Occipital lobe (tissue), 2 donors: ENCODE measurements around the gene GALNT8. TPM values are rescaled to one million over a fixed set of nuclear protein-coding genes. Genes with fewer than 3 reads are reported as not detected.
"Not testable (repeated sequence)": the region's sequence is repeated elsewhere in the genome, so short reads cannot be mapped to it uniquely, and the experiment has no call there.

Source experiments
- DNase-seq: peaks from one replicate; lab custom pipeline; 2025; lab: John Stamatoyannopoulos, UW
- total RNA-seq: library from RNA; depleted of rRNA; stranded (reverse); fragments of >200 nt; gene quantifications from one replicate; pipeline ENCODE4 v1.2.3, GENCODE V29; 2014

The GALNT8 gene
- total RNA-seq, 1 donor from 2014 or later = 43.5 TPM

DNA sequence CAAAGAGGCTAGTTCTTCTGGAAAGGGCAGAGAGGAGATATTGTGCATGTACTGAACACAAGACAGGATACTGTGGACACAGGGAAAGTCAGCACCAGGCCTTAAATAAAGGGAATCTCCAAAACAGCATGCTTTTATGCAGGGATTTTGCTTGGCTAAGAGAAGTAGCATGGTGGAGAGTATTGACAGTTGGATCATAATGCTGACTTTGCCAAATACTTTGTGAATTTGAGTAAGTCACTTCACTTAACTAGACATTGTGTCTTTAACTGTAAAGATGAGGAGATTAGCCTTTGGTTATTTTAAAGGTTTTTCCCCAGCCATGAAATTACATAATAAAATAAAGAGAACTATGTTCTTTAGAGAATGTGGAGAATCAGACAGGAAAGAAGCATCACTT lies 24.5 kb downstream of the GALNT8 start:
- DNase-seq = no peak

DNA sequence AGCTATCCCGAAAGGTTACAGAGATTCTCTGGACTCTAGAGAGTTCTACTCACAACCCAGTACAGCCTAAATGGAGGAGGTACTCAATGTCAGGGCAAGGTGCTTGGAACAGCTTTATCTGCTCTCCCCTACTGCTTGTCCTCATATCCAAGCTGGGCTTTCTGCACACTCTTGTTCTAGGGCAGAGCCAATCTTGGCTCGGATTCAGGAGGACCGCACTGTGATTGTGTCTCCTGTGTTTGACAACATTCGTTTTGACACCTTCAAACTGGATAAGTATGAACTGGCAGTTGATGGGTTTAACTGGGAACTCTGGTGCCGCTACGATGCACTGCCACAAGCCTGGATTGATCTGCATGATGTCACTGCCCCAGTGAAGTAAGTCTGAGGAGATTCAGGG lies 25.0 kb downstream of the GALNT8 start:
- DNase-seq = no peak

DNA sequence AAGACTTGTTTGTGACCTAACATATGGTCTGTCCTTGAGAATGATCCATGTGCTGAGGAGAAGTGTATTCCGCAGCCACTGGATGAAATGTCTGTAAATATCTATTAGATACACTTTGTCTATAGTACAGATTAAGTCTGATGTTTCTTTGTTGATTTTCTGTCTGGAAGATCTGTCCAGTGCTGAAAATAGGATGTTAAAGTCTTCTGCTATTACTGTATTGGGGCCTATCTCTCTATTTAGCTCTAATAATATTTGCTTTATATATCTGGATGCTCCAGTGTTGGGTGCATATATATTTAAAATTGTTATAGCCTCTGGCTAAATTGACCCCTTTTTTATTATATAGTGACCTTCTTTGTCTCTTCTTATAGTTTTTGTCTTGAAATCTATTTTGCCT lies 31.5 kb downstream of the GALNT8 start:
- not testable (repeated sequence) for DNase-seq

DNA sequence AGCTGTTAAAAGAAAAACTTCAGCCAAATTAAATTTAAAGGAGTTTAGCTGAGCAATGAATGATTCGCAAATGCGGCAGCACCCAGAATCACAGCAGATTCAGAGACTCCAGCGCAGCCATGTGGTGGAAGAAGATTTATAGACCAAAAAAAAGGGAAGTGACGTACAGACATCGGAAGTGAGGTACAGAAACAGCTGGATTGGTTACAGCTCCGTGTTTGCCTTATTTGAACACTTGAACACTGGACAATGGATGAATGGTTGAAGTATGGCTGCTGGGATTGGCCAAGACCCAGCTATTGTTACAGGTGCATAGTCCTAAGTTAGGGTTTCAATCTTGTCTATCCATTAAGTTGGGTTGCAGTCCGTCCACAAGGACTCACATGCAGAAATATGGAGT lies 42.6 kb downstream of the GALNT8 start:
- DNase-seq = no peak

GRCh38 chr12:4763549-4763948 lies 43.3 kb downstream of the GALNT8 start:
- DNase-seq = no peak

- DNase-seq = no peak
These were observed 46.2 kb downstream of the GALNT8 start for GRCh38 chr12:4766445-4766844.

DNA sequence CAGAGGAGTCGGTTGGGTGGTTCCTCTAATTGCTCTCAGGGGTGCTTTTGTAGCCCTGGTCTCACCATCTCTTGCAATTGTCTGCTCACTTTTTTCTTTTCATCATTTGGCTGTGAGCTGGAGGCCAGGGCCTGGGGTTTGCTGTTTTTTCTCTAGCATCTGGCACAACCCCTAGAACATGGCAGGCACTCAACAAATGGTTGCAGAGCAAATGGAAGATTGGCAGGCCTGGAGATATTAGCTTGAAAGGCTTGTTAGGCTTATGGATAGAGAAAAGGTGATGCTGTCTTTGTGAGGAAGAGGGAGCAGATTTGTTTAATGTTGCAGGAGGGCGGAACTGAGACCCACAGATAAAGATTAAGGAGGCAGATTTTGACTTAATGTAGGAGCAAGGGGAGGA lies 47.0 kb downstream of the GALNT8 start:
- no peak for DNase-seq

DNA sequence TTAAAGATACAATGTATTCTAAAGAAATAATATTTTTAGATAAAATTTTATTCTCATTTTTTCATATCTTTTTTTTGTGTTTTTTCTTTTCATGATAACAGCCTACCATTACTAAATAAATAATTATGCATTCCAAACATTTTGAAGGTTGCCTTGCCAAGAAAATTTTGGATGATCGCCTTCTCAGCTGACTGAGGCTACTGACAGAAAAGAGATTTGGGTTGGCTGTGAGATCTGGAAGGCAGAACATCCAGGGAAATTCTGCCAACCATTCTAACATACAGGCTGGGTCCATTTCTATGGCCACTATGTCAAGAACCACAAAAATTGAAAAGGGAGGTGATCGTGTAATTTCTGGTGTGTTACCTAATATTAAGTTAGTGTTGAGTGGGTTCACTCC lies 48.1 kb downstream of the GALNT8 start:
- DNase-seq = no peak

- no peak for DNase-seq
These were observed 48.9 kb downstream of the GALNT8 start for GRCh38 chr12:4769073-4769472.

- DNase-seq = no peak
These were observed 51.2 kb downstream of the GALNT8 start for GRCh38 chr12:4771172-4771959.

DNA sequence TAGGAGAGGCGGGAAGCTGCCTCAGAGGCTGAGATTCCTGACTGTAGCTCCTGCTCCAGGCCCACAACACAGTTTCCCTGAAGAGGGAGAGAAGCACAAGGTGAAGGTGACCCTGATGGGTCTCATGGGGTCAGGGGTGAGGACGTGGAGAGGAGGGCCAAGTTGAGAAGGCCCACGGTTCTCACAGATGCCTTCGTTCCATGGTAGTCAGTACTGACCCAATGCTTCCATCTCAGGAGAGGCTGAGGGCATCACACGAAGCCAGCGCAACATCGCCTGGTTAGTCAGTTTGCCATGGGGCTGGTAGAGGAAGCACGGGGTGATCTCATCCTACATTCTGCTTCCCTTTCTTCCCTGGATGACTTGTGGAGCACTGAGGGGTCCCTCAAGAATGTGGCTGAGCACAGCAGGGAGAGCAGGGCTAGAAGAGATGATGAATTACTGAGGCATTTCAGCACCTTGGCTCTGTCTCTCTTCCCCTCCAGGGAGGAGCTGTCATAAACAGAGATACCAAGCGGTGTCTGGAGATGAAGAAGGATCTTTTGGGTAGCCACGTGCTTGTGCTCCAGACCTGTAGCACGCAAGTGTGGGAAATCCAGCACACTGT lies 51.9 kb downstream of the GALNT8 start:
- no peak for DNase-seq

DNA sequence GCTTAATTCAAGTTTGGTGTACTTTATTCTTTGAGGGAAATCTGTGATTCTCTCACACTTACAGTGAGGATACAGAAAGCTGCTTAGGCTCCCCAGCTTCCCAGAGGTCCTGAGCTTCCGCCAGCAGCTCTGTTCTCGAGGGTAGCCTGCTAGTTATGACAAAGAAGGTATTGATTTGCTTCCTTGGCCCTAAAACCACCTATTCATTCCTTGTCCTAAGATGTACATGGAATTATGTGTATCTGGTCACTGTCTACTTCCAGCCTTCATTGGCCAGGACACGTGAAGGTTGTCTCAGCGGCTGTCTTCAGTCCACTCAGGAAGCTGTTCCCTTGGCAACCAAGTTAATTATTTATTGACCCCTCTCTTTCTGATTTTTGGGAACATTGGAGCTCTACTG lies 55.7 kb downstream of the GALNT8 start:
- no peak for DNase-seq

GRCh38 chr12:4779749-4780148 lies 59.5 kb downstream of the GALNT8 start:
- DNase-seq = no peak

DNA sequence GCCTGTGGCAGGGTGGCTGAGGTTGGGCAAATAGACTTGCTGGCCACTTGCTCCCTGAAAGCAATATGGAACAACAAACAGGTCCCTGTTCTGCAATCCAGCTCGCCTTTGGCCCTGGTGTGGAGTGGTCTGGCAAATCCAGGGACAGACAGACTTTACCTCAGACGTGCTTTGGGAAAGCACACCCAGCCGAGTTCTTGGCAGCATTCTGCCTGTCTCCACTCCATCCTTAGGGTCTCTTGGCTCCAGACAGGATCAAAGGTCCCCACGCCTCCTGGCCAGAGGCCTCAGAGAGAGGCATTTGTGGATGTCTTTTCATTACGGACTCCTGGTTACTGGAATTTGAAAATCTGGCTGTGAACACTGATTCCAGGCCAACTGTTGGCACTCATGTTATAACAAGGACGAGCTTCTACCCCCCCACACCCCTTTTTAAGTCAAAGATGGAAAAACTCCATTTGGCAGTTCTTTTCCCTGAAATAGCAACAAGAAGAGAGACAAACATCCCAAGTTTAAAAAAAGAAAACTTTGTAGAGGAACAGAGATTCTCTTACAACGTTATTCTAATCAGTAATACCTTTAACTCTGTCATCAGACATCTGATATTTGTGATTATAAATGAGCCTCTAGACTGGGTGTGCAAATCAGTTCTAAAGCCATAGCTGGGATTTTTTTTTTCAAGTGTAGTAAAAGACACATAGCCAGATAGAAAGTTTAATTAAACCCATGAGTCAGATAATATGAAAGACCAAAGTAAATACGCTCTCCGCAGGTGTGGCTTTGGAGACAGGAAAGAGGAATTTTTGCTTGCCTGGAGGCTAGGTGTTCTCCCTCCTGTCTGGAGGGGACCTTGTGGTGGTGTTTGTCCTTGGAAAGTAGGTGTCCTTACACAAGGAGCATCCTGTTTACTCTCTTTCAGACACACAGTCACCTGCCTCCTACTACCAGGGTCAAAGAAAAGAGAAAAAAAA lies 60.7 kb downstream of the GALNT8 start:
- DNase-seq = no peak

GRCh38 chr12:4784404-4785054 lies 64.3 kb downstream of the GALNT8 start:
- no peak for DNase-seq

DNA sequence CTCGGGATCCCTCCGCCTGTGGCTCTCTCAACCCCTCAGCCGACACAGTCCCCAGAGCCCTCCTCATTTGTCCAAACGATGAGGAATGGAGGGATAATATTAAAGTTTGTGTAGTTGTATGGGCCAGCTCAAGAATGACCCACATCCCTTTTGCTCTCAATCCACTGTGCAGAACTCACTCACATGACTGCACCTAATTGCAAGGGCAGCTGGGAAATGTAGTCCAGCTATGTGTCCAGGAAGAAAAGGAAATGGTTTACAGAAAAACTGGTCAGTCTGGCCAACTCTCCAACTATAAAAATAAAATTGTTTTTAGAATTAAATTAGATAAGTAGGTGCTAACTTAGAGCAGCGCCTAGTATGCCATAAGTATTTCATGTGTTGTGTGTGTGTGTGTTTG lies 66.6 kb downstream of the GALNT8 start:
- no peak for DNase-seq

GRCh38 chr12:4787965-4788364 lies 67.8 kb downstream of the GALNT8 start:
- no peak for DNase-seq

DNA sequence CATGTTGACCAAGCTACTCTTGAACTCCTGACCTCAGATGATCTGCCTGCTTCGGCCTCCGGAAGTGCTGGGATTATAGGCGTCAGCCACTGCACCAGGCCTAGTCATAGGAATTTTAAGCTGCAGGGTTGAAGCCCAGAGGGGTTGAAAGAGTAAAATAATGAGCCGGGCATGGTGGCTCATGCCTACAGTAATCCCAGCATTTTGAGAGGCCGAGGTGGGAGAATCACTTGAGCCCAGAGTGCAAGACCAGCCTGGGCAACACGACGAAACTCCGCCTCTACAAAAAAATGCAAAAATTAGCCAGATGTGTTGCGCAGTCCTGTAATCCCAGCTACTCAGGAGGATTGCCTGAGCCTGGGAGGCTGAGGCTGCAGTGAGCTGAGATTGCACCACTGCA lies 69.6 kb downstream of the GALNT8 start:
- DNase-seq = no peak

GRCh38 chr12:4791497-4791896 lies 71.3 kb downstream of the GALNT8 start:
- DNase-seq = no peak

GRCh38 chr12:4794491-4794890 lies 74.3 kb downstream of the GALNT8 start:
- no peak for DNase-seq

DNA sequence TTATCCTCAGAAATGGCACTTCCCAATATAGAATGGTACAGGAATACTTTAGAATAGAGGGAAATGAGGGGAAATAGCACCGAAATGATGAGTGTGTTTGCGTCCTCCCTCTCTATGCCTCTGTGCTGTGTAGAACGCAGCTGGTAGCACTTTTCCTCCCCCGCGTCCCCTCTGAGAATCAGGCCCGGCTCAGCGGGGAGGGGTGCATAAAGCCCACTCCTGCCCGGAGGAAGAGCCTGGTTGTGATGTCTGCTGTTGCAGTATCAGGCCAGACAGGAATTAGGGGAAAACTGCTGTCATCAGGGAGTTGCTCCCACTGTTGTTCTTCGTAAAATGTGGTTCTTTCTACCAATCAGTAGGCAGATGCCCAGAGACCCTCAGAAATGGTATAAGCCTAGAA lies 76.0 kb downstream of the GALNT8 start:
- no peak for DNase-seq
